Gastroesophageal sphincter (tissue), 2 donors: Measurements from ENCODE around the gene PRICKLE4.

ENCODE experiments used
- POLR2A ChIP-seq, 2 donors: fragments of 450-650 bp; IDR thresholded peaks; one replicate each; pipeline ENCODE4 v1.6.1; 2017; ENCODE audit warnings: antibody characterized with exemption in 2 of 2, mild to moderate bottlenecking in 2 of 2, moderate library complexity in 1 of 2
- POLR2AphosphoS5 ChIP-seq: sonication (generic); formaldehyde crosslinking; IDR thresholded peaks from one replicate; pipeline ENCODE4 v1.6.1; 2017; ENCODE audit warnings: antibody characterized with exemption

GRCh38 chr6:41733707-41734665 lies 46.6 kb upstream of the PRICKLE4 start:
- TF ChIP-seq POLR2A (IDR thresholded peaks at IDR 0.05) (peak; percentile 32 to 60), POLR2AphosphoS5 (no peak)
